ENCODE results near the gene BCO2.

The BCO2 gene

GRCh38 chr11:112249871-112250610 lies 74.7 kb downstream of the BCO2 start:
- no peak for DNase-seq (ENCODE audit: low spot score)

GRCh38 chr11:112253605-112254242 lies 78.4 kb downstream of the BCO2 start:
- no peak for DNase-seq (ENCODE audit: low spot score)

- DNase-seq (ENCODE audit: low spot score), result peak; percentile 35
Measured at GRCh38 chr11:112255067-112255720, 79.9 kb downstream of the BCO2 start.

- peak; percentile 31 for DNase-seq (ENCODE audit: low spot score)
Measured at GRCh38 chr11:112260490-112260889, 85.2 kb downstream of the BCO2 start, which contains the start of gene PLET1. TSS of gene PLET1 (minus strand) at chr11:112260860. CDS start at chr11:112260589, 271 bp downstream.

GRCh38 chr11:112265659-112266409 lies 90.5 kb downstream of the BCO2 start:
- no peak for DNase-seq (ENCODE audit: low spot score)

GRCh38 chr11:112266410-112266778 lies 91.1 kb downstream of the BCO2 start:
- no peak for DNase-seq (ENCODE audit: low spot score)

GRCh38 chr11:112267188-112267591 lies 91.9 kb downstream of the BCO2 start:
- DNase-seq (ENCODE audit: low spot score), result no peak

GRCh38 chr11:112268406-112268805 lies 93.1 kb downstream of the BCO2 start:
- no peak for DNase-seq (ENCODE audit: low spot score)

Data from kidney tubule cell (primary cell).